ENCODE measurements around the gene CARMIL1. TPM values are rescaled to one million over a fixed set of nuclear protein-coding genes. Genes with fewer than 3 reads are reported as not detected.

CARMIL1 gene
- polyA plus RNA-seq, 4 donors = 35.3 to 74.5 (median 47.2) TPM

DNA sequence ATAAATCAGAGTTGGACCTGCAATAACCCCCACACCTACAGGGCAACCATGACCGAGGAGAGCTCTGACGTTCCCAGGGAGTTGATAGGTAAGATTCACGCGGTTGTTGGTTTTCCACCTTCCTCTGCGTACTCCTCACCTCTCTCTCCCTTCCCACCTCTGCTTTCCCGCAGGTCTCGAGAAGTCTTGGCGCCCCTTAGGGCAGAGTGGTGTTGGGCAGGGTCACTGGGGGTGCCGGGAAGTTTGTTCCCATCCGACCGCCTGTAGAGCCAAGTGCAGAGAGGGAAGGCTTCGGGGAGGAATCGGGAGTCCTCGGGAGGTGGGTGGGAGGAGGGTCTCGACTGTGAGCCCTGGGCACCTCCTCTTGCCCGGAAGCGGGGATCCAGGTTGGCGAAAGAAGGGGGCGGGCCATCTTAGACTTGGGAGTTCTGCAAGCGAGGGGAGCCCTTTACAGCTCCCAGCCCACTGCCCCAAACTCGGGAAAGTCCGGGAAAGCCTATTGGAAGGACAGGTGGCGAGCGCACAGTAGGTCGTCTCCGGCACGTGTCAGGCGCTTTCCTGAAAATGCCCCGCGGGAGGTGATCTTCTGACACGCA lies 672 bp downstream of the CARMIL1 start:
- WGBS, 3 donors = 1 to 2% (median 1%) methylated on average over 31 of the region's 31 CpGs
- peak overlapping the region; percentile 69 to 94 (median 86) for H3K4me3 ChIP-seq (ENCODE audit: low read depth in 1 of 3, low read length in 3 of 3)
- FAIRE-seq (no peak), DNase-seq (peak; percentile 52 to 72)
- peak overlapping the region; percentile 83 to 93 (median 90) for H3K27ac ChIP-seq (ENCODE audit: low read depth in 1 of 3, low read length in 2 of 3)
- no peaks in the 10 kb centered on the region for H3K9me3 ChIP-seq (ENCODE audit: control insufficient read depth in 2 of 2, insufficient read depth in 1 of 2, low read depth in 1 of 2, low read length in 1 of 2)
- peaks cover 0 to 32% (median 0%) of the 10 kb centered on the region in 3 donors for H3K4me1 ChIP-seq (ENCODE audit: control insufficient read depth in 3 of 3, insufficient read depth in 2 of 3, low read depth in 1 of 3, low read length in 2 of 3)
- peaks cover 0 to 3% (median 0%) of the 10 kb centered on the region in 3 donors for H3K27me3 ChIP-seq (ENCODE audit: control insufficient read depth in 3 of 3, insufficient read depth in 3 of 3, low read length in 3 of 3)
- H3K36me3 ChIP-seq (ENCODE audit: control insufficient read depth in 3 of 3, insufficient read depth in 2 of 3, low read depth in 1 of 3, low read length in 3 of 3) = peaks cover 0 to 6% (median 0%) of the 10 kb centered on the region in 3 donors

DNA sequence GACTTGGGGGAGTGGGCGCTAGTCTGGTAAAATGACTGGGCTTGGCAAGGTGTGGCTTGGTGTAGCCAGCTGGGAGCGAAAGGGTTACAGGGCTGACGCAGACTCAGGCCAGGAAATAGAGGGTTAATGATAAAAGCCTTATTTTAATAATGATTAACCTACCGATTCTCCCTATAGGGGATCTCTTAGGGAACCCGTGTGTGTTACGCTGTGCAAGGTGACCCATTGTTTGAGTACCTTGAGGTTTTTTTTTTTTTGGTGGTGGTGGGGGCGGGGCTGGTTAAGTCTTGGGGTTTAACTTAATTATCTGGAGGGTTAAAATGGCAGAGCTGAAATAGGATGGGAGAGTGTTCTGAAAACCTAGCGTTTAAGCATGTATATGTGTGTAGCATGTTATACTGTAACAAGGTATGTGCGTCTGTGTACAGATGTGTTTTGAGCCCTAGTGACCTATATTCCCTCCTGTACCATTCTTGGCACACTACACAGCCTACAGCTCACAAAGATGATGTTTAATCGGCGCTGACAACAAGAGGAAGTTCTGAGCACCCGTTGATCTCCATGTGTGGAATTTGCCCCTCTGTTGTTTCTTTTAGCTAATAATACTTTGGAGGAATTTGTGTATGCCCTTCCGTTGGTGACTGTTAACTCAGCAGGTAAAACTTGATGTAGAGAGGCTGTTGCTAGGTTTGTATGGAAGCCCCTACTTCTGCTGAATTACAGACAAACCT lies 1.3 kb downstream of the CARMIL1 start:
- Histone ChIP-seq H3K36me3 (ENCODE audit: control insufficient read depth in 3 of 3, insufficient read depth in 2 of 3, low read depth in 1 of 3, low read length in 3 of 3) (peaks cover 0 to 8% (median 0%) of the 10 kb centered on the region in 3 donors), H3K27ac (ENCODE audit: low read depth in 1 of 3, low read length in 2 of 3) (peak overlapping the region; percentile 83 to 93 (median 90)), H3K9me3 (ENCODE audit: control insufficient read depth in 2 of 2, insufficient read depth in 1 of 2, low read depth in 1 of 2, low read length in 1 of 2) (no peaks in the 10 kb centered on the region), H3K4me1 (ENCODE audit: control insufficient read depth in 3 of 3, insufficient read depth in 2 of 3, low read depth in 1 of 3, low read length in 2 of 3) (peaks cover 0 to 31% (median 0%) of the 10 kb centered on the region in 3 donors), H3K4me3 (ENCODE audit: low read depth in 1 of 3, low read length in 3 of 3) (peak overlapping the region; percentile 69 to 94 (median 86)), H3K27me3 (ENCODE audit: control insufficient read depth in 3 of 3, insufficient read depth in 3 of 3, low read length in 3 of 3) (peaks cover 0 to 3% (median 0%) of the 10 kb centered on the region in 3 donors)
- peak; percentile 82 to 83 for DNase-seq
- 4 to 14% (median 11%) methylated on average over 13 of the region's 13 CpGs for WGBS, 3 donors
- no peak for FAIRE-seq

DNA sequence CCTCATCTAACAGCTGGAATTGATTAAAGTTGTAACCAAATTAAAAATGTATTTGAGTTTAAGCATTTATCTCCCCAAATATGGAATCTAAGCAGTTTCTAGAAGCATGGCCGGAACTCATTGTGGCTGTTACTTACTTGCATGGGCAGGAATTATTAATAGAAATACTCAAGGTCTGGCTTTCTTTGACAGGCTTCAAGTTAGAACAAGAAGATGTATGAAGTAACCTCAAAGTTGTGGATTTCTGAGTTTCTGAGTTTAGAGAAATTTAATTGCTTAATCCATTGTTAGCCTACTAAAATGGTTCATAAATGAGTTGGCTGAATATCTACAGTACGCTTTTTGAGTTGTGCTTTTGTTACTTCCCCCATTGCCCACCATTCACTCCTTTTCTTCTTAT lies 7.7 kb downstream of the CARMIL1 start:
- peaks cover 0 to 11% (median 0%) of the 10 kb centered on the region in 3 donors for H3K36me3 ChIP-seq (ENCODE audit: control insufficient read depth in 3 of 3, insufficient read depth in 2 of 3, low read depth in 1 of 3, low read length in 3 of 3)
- peaks cover 0 to 4% (median 4%) of the 10 kb centered on the region in 3 donors for H3K4me1 ChIP-seq (ENCODE audit: control insufficient read depth in 3 of 3, insufficient read depth in 2 of 3, low read depth in 1 of 3, low read length in 2 of 3)
- WGBS, 3 donors = 93 to 99% (median 94%) methylated on average over 2 of the region's 2 CpGs
- no peaks in the 10 kb centered on the region for H3K27me3 ChIP-seq (ENCODE audit: control insufficient read depth in 3 of 3, insufficient read depth in 3 of 3, low read length in 3 of 3)
- no peak for DNase-seq
- FAIRE-seq = no peak
- no peak overlapping the region for H3K4me3 ChIP-seq (ENCODE audit: low read depth in 1 of 3, low read length in 3 of 3)
- no peak overlapping the region for H3K27ac ChIP-seq (ENCODE audit: low read depth in 1 of 3, low read length in 2 of 3)
- no peaks in the 10 kb centered on the region for H3K9me3 ChIP-seq (ENCODE audit: control insufficient read depth in 2 of 2, insufficient read depth in 1 of 2, low read depth in 1 of 2, low read length in 1 of 2)

DNA sequence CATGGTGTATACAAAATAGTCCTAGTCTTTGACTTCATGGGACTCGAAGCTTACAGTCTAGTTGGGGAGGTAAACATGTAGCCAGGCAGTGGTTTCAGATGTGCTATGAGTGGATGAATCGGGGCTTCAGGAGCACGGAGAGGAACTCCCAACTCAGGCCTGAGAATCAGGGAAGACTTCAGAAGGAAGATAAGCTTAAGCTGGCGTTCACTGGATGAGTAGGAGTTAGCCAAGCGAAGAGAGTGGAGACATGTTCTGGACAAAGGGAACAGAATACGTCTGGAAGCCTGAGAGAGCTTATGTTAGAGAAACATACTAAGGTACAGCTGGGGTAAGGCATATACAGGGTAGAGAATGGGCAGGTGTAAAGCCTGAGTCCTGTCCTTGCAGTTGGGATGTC lies 8.8 kb downstream of the CARMIL1 start:
- no peaks in the 10 kb centered on the region for H3K27me3 ChIP-seq (ENCODE audit: control insufficient read depth in 3 of 3, insufficient read depth in 3 of 3, low read length in 3 of 3)
- H3K4me3 ChIP-seq (ENCODE audit: low read depth in 1 of 3, low read length in 3 of 3) = no peak overlapping the region
- H3K9me3 ChIP-seq (ENCODE audit: control insufficient read depth in 2 of 2, insufficient read depth in 1 of 2, low read depth in 1 of 2, low read length in 1 of 2) = no peaks in the 10 kb centered on the region
- H3K27ac ChIP-seq (ENCODE audit: low read depth in 1 of 3, low read length in 2 of 3) = no peak overlapping the region
- WGBS, 3 donors = 37 to 80% (median 49%) methylated on average over 6 of the region's 6 CpGs
- FAIRE-seq = no peak
- H3K4me1 ChIP-seq (ENCODE audit: control insufficient read depth in 3 of 3, insufficient read depth in 2 of 3, low read depth in 1 of 3, low read length in 2 of 3) = peaks cover 0 to 4% (median 0%) of the 10 kb centered on the region in 3 donors
- peaks cover 0 to 11% (median 0%) of the 10 kb centered on the region in 3 donors for H3K36me3 ChIP-seq (ENCODE audit: control insufficient read depth in 3 of 3, insufficient read depth in 2 of 3, low read depth in 1 of 3, low read length in 3 of 3)
- DNase-seq = no peak

DNA sequence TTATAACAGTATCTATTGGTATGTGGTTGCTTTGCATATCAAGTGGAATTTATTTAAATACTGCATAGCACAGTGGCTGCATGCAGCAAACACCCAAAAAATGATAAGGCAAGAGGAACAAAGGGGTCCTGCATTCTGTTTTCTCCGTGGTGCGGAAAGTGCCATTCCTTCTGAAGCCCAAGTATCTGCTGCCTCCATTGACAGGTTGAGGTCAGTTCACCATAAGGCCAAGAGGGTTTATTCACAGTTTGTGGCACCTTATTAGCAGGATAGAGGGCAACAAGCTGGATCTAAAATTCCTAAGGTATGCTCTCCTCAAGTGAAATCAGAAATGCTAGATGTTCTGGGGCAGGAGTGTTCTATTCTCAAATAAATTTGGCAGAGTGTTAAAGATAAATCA lies 9.3 kb downstream of the CARMIL1 start:
- WGBS, 3 donors = 98 to 100% (median 98%) methylated on average over 2 of the region's 2 CpGs
- FAIRE-seq = no peak

DNA sequence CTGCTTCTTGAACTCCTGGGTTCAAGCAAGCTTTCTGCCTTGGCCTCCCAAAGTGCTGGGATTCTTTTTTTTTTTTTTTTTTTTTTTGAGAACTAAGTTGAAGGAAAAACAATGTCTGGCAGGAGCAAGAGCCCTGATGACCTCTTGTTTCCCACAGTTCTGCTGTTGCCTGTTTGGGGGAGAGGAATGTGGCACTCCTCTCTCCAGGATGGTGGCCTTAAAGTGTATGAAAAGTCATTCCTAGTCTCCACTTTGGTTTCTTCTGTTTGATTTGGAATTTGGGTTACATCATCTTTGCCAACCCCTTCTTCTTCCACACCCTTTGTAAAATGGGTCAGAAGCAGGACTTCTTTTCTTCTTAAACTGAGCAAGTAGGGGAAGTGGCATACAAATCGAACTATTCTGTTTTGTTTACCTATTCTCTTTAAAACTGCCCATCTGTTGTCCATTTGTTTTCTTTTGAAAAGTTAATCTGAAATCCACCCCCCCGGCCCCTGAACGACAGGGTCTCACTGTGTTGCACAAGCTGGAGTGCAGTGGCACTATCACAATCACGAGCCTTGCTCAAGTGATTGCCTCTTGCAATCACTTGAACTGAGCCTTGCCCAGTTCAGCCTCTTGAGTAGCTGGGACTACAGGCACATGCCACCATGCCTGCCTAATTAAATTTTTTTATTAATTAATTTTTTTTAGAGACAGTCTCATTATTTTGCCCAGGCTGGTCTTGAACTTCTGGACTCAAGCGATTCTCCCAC lies 11.3 kb downstream of the CARMIL1 start:
- peak in 1 of 2 donors; percentile 30 for DNase-seq

More for the DNA sequence above, 9.3 kb downstream of the CARMIL1 start:
- DNase-seq = no peak
- H3K9me3 ChIP-seq (ENCODE audit: control insufficient read depth in 2 of 2, insufficient read depth in 1 of 2, low read depth in 1 of 2, low read length in 1 of 2) = no peaks in the 10 kb centered on the region
- H3K4me1 ChIP-seq (ENCODE audit: control insufficient read depth in 3 of 3, insufficient read depth in 2 of 3, low read depth in 1 of 3, low read length in 2 of 3) = peaks cover 0 to 6% (median 0%) of the 10 kb centered on the region in 3 donors
- no peak overlapping the region for H3K4me3 ChIP-seq (ENCODE audit: low read depth in 1 of 3, low read length in 3 of 3)
- peaks cover 0 to 11% (median 0%) of the 10 kb centered on the region in 3 donors for H3K36me3 ChIP-seq (ENCODE audit: control insufficient read depth in 3 of 3, insufficient read depth in 2 of 3, low read depth in 1 of 3, low read length in 3 of 3)
- no peaks in the 10 kb centered on the region for H3K27me3 ChIP-seq (ENCODE audit: control insufficient read depth in 3 of 3, insufficient read depth in 3 of 3, low read length in 3 of 3)
- no peak overlapping the region for H3K27ac ChIP-seq (ENCODE audit: low read depth in 1 of 3, low read length in 2 of 3)

DNA sequence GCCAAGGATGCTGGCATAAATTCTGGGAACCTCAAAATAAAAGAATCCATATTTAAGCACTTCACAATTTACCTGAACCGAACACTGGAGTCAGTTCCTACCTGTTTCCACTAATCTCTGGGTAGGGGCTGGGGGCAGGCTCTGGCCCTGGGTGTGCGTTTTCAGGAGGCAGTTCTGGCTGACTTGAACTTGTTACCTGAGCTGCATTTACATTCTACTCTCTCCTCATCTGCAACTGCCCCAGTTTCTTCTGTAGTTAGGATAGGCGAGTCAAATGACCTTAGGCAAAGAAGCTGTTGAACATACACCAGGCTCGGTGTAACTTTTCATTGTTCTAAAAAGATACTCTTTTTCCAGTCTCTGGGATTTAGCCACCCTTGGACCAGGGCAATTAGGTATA lies 13.2 kb downstream of the CARMIL1 start:
- peaks cover 0 to 2% (median 0%) of the 10 kb centered on the region in 3 donors for H3K36me3 ChIP-seq (ENCODE audit: control insufficient read depth in 3 of 3, insufficient read depth in 2 of 3, low read depth in 1 of 3, low read length in 3 of 3)
- H3K27me3 ChIP-seq (ENCODE audit: control insufficient read depth in 3 of 3, insufficient read depth in 3 of 3, low read length in 3 of 3) = no peaks in the 10 kb centered on the region
- no peak for DNase-seq
- 77 to 82% (median 82%) methylated on average over 4 of the region's 4 CpGs for WGBS, 3 donors
- FAIRE-seq = no peak
- no peak overlapping the region for H3K27ac ChIP-seq (ENCODE audit: low read depth in 1 of 3, low read length in 2 of 3)
- peaks cover 4 to 16% (median 11%) of the 10 kb centered on the region in 3 donors for H3K4me1 ChIP-seq (ENCODE audit: control insufficient read depth in 3 of 3, insufficient read depth in 2 of 3, low read depth in 1 of 3, low read length in 2 of 3)
- H3K4me3 ChIP-seq (ENCODE audit: low read depth in 1 of 3, low read length in 3 of 3) = no peak overlapping the region
- H3K9me3 ChIP-seq (ENCODE audit: control insufficient read depth in 2 of 2, insufficient read depth in 1 of 2, low read depth in 1 of 2, low read length in 1 of 2) = no peaks in the 10 kb centered on the region

More for the DNA sequence above, 11.3 kb downstream of the CARMIL1 start:
- no peak overlapping the region for H3K4me3 ChIP-seq (ENCODE audit: low read depth in 1 of 3, low read length in 3 of 3)
- H3K4me1 ChIP-seq (ENCODE audit: control insufficient read depth in 3 of 3, insufficient read depth in 2 of 3, low read depth in 1 of 3, low read length in 2 of 3) = peaks cover 3 to 8% (median 3%) of the 10 kb centered on the region in 3 donors
- no peaks in the 10 kb centered on the region for H3K27me3 ChIP-seq (ENCODE audit: control insufficient read depth in 3 of 3, insufficient read depth in 3 of 3, low read length in 3 of 3)
- peaks cover 0 to 5% (median 0%) of the 10 kb centered on the region in 3 donors for H3K36me3 ChIP-seq (ENCODE audit: control insufficient read depth in 3 of 3, insufficient read depth in 2 of 3, low read depth in 1 of 3, low read length in 3 of 3)
- WGBS, 3 donors = 60 to 81% (median 75%) methylated on average over 5 of the region's 5 CpGs
- no peaks in the 10 kb centered on the region for H3K9me3 ChIP-seq (ENCODE audit: control insufficient read depth in 2 of 2, insufficient read depth in 1 of 2, low read depth in 1 of 2, low read length in 1 of 2)
- FAIRE-seq = no peak
- no peak overlapping the region for H3K27ac ChIP-seq (ENCODE audit: low read depth in 1 of 3, low read length in 2 of 3)

DNA sequence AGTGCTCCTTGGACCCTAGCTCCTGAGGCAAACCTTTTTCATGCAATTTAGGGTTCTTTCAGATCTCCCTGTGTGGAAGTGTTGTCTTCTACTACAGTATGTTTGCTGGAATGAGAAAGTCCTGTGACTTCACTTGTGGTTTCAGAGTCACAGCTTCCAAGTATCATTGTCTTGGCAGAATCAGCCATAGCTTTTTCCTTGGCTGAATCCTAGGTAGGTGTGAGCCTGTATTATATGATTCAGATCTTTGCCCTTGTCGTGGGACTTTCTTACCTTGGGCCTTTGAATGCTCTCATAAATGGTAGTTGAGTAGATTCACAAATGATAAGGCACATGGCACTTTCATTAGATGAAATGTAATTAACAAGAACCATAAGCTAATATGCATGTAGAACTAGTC lies 16.5 kb downstream of the CARMIL1 start:
- 14 to 45% (median 23%) methylated on average over 1 of the region's 1 CpG for WGBS, 3 donors
- Histone ChIP-seq H3K4me3 (ENCODE audit: low read depth in 1 of 3, low read length in 3 of 3) (no peak overlapping the region), H3K27me3 (ENCODE audit: control insufficient read depth in 3 of 3, insufficient read depth in 3 of 3, low read length in 3 of 3) (no peaks in the 10 kb centered on the region), H3K36me3 (ENCODE audit: control insufficient read depth in 3 of 3, insufficient read depth in 2 of 3, low read depth in 1 of 3, low read length in 3 of 3) (no peaks in the 10 kb centered on the region), H3K4me1 (ENCODE audit: control insufficient read depth in 3 of 3, insufficient read depth in 2 of 3, low read depth in 1 of 3, low read length in 2 of 3) (peaks cover 6 to 18% (median 11%) of the 10 kb centered on the region in 3 donors), H3K9me3 (ENCODE audit: control insufficient read depth in 2 of 2, insufficient read depth in 1 of 2, low read depth in 1 of 2, low read length in 1 of 2) (no peaks in the 10 kb centered on the region), H3K27ac (ENCODE audit: low read depth in 1 of 3, low read length in 2 of 3) (no peak overlapping the region)
- FAIRE-seq (no peak), DNase-seq (peak in 1 of 2 donors; percentile 82)
